ENCODE results near the gene EPHA3.

- TF ChIP-seq POLR2A (IDR thresholded peaks at IDR 0.05), result no peak
- TF ChIP-seq, protein P1, sequence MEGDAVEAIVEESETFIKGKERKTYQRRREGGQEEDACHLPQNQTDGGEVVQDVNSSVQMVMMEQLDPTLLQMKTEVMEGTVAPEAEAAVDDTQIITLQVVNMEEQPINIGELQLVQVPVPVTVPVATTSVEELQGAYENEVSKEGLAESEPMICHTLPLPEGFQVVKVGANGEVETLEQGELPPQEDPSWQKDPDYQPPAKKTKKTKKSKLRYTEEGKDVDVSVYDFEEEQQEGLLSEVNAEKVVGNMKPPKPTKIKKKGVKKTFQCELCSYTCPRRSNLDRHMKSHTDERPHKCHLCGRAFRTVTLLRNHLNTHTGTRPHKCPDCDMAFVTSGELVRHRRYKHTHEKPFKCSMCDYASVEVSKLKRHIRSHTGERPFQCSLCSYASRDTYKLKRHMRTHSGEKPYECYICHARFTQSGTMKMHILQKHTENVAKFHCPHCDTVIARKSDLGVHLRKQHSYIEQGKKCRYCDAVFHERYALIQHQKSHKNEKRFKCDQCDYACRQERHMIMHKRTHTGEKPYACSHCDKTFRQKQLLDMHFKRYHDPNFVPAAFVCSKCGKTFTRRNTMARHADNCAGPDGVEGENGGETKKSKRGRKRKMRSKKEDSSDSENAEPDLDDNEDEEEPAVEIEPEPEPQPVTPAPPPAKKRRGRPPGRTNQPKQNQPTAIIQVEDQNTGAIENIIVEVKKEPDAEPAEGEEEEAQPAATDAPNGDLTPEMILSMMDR (IDR thresholded peaks at IDR 0.05), result no peak
Observed at GRCh38 chr3:89521328-89521727, 413.9 kb downstream of the EPHA3 start.
